NCI-H82 (cell line): ENCODE results near the gene KCTD12.
"Not testable (repeated sequence)": the region's sequence is repeated elsewhere in the genome, so short reads cannot be mapped to it uniquely, and the experiment has no call there.

Experiments used
- DNase-seq: peaks from one replicate; lab custom pipeline; 2025; lab: John Stamatoyannopoulos, UW

The KCTD12 gene

GRCh38 chr13:76886292-76887075 lies at the start of gene KCTD12:
Gene KCTD12 (minus strand): TSS chr13:76886405. CDS start chr13:76886148, 257 bp downstream.
- peak; percentile 94 for DNase-seq

GRCh38 chr13:76934671-76935070 lies 48.5 kb upstream of the KCTD12 start:
- peak; percentile 6 for DNase-seq

DNA sequence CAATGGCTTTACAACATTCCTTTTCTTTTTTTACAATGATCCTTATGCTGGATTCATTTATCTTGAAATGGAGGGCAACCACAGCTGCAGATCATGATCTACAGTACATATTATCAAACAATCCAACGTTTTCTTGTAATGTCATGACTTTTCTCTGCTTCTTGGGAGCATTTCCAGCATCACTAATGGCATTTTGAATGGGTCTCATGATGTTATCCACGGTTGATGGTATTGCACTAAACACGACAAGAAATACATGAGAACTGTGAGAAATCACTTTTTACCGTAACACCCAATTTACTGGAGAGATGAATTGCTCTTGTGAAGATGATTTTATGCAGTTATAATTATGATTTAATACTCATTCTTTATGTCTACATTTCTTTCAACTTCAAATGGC lies 45.9 kb upstream of the KCTD12 start:
- DNase-seq: no peak

DNA sequence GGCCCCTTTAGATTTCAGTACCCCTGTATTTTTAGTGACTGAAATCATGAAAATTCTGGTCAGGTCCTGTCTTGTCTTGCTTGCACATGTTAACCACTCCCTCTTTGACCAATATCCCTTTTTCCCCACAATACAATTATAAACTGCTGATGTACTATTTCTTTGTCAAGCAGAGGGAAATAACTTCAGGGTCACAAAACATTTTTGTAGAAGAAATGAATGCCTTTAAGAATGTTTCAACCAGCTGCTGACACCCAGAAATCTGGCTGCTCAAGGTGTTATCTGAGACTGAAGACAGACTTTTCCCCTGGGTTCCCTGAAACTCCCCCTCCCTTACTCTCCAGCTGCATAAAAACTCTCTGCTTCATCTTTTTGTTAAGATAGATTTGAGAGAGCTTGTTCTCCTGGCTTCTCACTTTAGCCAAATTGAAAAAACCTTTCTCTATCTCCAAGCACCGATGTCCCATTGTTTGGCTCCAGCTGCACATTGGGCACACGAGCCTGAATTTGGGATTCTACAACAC lies 43.7 kb upstream of the KCTD12 start:
- DNase-seq: no peak

GRCh38 chr13:76929320-76929719 lies 43.1 kb upstream of the KCTD12 start:
- DNase-seq: no peak

- no peak for DNase-seq
These were observed 42.3 kb upstream of the KCTD12 start for GRCh38 chr13:76928456-76928855.

DNA sequence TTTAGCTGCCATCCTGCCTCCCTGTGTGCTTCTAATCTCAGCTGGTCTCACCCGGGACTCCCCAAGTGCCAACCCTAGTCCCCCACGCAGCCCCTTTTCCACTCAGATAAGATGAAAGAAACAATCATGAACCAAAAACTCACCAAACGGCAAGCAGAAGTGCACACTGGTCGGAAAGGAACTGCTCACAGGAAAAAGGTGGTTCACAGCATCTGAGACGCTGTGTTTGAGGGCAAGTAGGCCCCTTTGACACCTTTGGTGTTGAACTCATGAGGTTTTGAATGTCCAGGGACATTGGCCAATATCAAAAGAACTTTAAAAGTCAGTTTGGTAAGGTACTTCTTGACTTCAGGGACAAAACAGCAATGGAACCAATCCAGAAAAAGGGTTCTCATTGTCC lies 41.8 kb upstream of the KCTD12 start:
- no peak for DNase-seq

GRCh38 chr13:76925115-76925514 lies 38.9 kb upstream of the KCTD12 start:
- DNase-seq: no peak

- DNase-seq: no peak
These were observed 35.3 kb upstream of the KCTD12 start for GRCh38 chr13:76921516-76921915.

- DNase-seq: not testable (repeated sequence)
These were observed 31.7 kb upstream of the KCTD12 start for GRCh38 chr13:76917755-76918481.

GRCh38 chr13:76917095-76917494 lies 30.9 kb upstream of the KCTD12 start:
- no peak for DNase-seq

DNA sequence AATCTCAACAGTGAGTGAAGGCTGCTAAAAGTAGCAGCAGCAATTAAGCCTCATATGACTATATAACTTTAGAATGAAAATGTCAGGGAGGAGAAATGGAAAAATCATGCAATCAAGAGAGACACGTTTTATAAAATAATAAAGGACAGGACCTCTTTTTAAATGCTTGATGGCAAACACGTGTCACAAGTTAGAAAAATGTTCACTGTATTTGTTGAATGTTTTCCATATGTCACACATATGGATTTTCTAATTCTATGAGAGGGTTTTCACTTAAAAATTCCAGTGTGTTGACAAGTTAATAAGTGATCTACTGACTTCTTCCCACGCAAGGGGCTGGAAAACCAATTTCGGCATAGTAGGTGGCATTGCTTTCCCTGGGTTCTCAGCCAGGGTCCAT lies 27.7 kb upstream of the KCTD12 start:
- DNase-seq: no peak

DNA sequence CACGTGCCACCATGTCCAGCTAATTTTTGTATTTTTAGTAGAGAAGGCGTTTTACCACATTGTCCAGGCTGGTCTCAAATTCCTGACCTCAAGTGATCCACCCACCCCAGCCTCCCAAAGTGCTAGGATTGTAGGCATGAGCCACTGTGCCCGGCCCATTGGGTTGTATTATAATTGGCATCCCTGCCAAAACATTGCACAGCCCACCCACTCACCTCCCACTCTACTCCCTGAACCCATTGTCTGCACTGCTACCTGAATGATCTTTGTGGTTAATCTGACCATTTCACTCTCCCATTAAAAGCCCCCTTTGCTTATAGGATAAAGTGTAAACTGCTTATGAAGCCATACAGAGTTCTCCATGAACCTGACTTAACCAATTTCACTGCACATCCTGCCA lies 26.3 kb upstream of the KCTD12 start:
- no peak for DNase-seq

- DNase-seq: no peak
These were observed 18.3 kb upstream of the KCTD12 start for GRCh38 chr13:76904507-76904906.

GRCh38 chr13:76903544-76904162 lies 17.4 kb upstream of the KCTD12 start:
- peak; percentile 93 for DNase-seq

DNA sequence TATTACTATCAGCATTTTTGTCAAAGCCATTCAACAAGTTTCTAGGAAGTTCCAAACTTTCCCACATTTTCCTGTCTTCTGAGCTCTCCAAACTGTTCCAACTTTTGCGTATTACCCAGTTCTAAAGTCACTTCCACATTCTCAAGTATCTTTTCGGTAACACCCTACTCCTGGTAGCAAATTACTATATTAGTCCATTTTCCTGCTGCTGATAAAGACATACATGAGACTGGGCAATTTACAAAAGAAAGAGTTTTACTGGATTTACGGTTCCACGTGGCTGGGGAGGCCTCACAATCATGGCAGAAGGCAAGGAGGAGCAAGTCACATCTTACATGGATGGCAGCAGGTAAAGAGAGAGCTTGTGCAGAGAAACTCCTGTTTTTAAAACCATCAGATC lies 12.9 kb upstream of the KCTD12 start:
- DNase-seq: not testable (repeated sequence)

GRCh38 chr13:76897171-76897570 lies 11.0 kb upstream of the KCTD12 start:
- not testable (repeated sequence) for DNase-seq

DNA sequence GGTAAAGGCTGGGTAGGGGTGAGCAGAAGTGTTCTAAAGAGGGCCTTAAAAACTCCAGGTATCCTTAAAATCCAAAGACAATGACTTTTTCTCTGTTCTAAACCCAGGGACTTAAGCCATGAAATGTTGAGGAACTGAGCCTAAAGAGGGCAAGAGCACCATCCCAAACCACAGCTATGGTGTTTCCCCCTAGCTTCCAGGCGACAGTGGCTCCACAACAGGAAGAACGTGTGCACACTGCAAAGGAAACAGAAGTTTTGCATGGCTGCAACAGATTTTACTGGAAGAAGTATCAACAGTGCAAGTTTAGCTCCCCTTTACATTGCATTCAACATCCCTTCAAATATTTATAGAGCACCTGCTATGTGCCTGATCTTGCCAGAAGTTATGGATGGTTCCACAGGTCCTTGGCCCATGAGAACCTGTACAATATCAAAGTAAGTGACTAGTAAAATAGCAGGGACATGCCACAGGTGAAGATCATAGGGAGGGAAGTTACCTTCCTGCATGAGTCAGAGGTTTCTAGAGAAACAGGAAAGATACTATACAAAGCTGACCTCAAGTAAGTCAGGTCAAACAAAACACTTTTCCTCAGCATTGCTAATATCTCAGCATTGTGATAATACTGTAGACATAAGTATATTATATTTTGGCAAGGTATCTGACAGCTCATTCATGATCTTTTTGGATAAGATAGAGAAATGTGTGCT lies 8.4 kb upstream of the KCTD12 start:
- DNase-seq: no peak

- peak; percentile 25 for DNase-seq
These were observed 6.3 kb upstream of the KCTD12 start for GRCh38 chr13:76892488-76892887.

DNA sequence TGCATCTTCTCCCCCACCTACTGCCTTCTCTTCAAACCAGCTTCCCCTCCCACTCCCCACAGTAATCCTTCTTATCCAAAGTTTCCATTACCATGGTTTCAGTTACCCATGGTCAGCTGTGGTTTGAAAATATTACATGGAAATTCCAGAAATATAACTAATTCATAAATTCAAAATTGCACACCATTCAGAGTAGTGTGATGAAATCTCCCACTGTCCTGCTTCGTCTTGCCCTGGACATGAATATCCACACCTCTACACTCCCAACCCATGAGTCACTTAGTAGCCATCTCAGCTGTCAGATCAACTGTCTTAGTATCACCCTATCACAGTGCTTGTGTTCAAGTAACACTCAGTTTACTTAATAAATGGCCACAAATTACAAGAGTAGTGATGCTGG lies 3.8 kb upstream of the KCTD12 start:
- DNase-seq: no peak

GRCh38 chr13:76889254-76889653 lies 3.0 kb upstream of the KCTD12 start:
- DNase-seq: no peak

DNA sequence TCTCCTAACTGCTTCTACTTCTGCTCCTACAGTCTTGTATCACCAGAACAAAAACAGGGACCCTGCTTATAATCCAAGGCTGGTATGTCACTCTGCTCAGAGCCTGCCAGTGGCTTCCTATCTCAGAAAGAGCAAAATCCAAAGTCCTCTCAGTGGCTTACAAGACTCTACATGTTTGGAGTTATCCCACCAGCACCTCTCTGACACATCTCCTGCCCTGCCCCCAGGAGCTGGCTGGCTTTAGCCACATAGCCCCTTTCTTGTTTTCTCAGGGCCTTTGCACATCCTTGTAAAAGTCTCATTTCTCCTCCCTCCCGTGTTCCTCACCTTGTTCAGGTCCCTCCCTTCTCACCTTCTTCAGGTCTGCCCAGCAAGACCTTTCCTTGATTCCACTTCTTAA lies 2.2 kb upstream of the KCTD12 start:
- no peak for DNase-seq
